8988T (cell line): ENCODE data around the gene ZNF367.

ENCODE experiments used
- DNase-seq: peaks from one replicate; pipeline ENCODE4 v3.0.0; 2011

ZNF367 gene

DNA sequence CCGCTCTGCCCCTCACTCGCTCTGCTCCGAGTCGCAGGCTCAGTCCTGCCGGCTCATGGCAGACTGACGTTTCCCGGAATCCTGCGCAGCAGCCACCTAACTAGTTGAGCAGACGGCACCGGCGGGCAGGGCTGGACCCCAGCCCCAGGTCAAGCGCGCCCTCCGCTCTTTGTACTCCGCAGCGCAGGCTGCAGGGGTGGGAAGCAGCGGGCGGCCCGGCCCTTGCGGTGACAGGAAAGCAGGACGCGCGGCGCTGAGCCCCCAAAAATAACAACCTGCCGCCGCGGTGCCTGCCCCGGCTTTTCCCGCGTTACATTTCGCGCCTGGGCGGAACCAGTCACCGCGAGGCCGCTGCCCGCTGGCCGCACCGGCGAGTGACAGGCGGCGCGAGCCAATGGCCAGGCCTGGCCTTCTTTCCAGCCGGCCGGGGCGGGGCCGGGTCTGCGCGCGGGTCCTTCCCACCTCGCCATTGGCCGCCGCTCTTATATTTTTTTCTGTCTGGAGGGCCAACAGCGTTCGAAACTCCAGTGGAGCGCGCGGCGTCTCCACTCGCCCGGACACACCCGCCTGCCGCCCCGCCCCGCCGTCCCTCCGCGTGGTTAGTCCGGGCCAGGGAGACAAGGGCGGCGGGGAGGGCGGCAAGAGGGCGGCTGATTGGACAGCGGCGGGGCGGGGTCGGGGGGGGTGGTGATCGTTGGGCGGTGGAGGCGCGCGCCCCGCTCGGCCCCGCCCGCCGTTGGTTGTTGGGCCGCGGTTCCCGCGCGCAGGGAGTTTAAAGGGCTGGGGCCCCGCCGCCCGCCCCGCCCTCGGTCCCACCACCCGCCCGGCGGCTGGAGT, at the start of gene ZNF367:
Gene ZNF367, minus strand, starts transcription at position 288 of the 837 bp plus-strand sequence. CDS start 338 bp downstream, outside the sequence.
- peak; percentile 83 for DNase-seq

DNA sequence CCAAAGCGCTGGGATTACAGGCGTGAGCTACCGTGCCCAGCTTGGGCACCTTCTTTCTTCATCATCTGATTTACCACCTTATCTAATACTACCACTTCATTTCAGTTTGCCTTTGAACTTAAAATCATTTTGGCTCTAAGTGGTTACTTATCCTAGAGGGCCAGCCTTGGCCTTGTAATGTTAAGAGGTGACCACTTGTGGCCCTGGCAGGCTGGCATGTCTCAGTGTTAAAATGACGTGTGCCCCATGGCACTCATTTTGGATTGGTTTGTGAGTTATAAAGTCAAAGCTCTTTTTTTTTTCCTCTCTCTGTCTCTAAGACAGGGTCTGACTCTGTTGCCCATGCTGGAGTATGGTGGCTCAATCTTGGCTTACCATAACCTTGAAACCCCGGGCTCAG, 49.6 kb upstream of the ZNF367 start:
- DNase-seq: no peak

DNA sequence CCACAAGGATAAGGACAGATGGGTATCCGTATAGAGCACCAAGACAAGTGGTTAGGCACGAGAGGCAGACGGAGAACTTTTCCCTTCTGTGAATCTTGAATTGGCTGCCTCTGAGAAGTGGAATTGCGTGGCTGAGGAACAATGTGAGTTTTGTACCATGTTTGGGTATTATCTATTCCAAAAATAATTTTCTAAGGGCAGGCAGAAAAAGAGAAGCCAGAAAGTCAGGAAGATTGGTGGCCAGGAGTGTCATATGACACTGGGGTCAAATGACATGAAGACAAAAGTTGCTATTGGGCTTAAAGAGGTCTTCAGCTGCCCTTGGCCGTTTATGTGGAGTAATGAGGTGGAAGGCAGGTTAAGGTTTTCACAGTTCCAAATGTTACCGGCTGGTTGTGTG, 46.3 kb upstream of the ZNF367 start:
- no peak for DNase-seq

DNA sequence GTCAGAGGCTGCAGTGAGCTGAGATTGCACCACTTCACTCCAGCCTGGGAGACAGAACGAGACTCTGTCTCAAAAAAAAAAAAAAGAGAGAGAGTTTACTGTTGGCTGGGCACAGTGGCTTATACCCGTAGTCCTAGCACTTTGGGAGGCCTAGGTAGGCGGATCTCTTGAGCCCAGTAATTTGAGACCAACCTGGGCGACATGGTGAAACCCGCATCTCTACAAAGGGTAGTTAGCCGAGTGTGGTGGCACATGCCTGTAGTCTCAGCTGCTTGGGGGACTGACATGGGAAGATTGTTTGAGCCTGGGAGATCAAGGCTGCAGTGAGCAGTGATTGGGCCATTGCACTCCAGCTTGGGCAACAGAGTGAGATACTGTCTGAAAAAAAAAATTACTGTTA, 44.4 kb upstream of the ZNF367 start:
- no peak for DNase-seq

DNA sequence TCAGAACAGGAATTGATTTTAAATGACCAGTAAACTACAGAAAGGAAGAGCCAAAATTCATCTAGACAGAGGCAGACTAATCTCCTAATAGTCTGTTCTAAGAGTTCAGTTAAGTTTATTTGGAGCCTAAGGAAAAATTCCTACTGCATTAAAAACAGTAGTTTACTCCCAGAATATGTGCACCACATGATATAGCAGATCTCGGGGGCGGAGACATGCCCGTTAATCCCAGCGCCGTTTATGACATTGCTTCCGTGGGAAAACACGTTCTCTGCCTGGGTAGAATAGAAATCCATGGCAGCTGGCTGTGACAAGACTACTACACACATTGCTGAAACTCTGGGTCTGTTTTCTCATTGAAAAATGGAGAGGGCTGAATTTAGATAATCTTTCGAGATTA, 43.2 kb upstream of the ZNF367 start:
- no peak for DNase-seq

DNA sequence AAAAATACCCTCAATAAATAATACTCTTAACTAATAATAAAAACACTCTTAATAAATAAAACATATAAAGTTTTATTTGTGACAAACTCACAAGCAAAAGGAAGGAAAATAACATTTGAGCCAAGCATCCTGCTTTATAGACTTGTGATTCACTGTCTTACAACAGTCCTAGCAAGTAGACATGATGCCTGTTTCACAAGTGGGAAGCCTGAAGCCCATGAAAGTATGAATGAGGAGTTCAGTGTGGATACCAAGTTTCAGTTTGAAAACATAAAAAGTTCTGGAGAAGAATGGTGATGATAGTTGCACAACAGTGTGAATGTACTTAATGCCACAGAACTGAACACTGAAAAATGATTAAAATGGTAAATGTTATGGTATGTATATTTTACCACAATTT, 42.7 kb upstream of the ZNF367 start:
- DNase-seq: no peak

DNA sequence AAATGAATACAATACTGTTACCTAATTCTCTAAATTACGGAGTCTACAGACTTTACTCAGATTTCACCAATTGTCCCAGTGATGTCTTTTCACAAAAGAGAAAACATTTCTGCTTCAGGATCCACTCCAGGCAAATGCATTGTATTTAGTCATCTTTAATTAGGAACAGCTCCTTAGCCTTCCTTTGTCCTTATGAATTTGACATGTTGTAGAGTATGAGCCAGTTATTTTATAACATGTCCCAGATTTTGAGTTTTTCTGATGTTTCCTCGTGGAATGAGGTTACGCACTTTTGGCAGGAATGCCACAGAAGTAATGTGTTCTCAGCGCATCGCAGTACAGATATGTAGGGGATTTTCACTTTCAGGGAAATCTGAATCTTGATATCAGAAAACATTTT, 42.3 kb upstream of the ZNF367 start:
- no peak for DNase-seq

DNA sequence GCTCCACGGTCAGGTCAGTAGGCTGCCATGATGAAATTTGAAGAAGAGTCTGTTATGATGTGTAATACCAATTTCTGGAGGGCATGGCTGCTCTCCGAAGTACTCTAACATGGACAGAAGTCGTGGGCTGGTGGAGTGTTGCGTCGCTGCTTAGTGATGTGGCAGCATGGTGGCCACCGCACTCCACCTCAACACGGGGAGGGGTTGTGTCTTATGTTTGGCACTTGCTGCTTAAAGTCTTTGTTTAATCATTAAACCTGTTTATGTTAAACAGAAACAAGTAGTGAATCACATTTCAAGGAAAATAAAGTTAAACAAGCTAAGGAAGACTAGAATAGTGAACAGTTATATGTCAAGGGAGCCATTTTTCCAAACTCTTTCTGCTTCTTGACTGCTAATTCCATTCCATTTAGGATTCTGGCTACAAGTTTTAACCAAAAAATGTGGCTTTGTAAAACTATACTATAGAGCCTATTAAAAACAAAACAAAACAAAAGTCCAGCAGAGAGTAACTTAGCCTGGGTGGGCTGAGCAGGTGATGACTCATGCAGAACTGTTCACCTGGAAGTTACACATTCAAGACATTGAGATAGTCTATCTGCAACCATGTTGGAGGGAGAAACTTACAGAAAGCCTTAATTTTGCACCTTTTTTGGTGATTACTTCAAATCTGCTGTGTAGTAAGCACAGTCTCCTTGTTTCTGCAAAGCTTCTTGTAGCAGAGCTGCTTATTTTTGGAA, 41.3 kb upstream of the ZNF367 start:
- DNase-seq: no peak

DNA sequence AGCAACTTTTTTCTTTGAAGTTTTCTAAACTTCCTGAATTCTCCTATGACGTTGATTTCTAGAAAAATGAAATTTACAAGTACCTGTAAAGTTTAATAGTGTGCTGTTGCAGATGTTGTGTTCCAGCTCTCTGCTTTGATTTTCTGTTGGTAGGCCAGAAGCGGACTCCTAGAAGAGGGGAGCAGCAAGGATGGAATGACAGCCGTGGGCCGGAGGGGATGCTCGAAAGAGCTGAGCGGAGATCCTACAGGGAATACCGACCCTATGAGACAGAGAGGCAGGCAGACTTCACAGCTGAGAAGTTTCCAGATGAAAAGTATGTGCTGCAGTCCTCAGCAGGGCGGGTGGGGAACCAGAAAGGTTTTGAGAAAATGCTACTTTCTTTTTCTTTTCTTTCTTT, 40.1 kb upstream of the ZNF367 start:
- no peak for DNase-seq

DNA sequence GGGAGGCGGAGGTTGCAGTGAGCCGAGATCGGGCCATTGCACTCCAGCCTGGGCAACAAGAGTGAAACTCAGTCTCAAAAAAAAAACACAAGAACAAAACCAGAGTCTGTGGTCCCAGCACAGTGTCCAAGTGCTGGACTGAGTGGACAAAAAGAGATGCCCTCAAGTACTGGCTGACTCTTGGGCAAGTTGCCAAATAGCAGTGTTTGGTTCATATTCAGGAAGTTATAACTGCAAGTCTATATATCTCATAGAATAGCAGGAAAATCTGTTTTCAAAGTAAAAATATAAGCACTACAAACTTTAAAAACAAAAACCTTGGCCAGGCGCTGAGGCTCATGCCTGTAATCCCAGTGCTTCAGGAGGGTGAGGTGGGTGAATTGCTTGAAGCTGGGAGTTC, 39.1 kb upstream of the ZNF367 start:
- no peak for DNase-seq

DNA sequence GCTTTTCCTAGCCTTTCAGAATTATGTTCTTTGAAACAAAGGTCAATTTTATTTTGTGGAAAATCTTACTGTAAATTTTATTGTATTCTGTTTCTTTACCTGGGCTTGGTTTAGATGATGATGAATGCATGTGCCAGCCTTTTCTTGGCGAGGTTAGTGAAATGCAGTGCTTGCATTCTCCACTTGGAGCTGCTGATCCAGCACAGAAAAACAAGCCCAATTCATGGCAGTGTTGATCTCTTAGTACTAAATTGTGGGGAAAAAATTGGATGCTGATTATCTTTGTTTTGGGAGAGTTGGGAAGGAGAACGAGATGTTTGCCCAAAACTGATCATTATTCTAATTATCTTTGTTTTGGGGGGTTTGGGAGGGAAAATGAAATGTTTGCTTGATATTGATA, 35.5 kb upstream of the ZNF367 start:
- DNase-seq: peak; percentile 49

DNA sequence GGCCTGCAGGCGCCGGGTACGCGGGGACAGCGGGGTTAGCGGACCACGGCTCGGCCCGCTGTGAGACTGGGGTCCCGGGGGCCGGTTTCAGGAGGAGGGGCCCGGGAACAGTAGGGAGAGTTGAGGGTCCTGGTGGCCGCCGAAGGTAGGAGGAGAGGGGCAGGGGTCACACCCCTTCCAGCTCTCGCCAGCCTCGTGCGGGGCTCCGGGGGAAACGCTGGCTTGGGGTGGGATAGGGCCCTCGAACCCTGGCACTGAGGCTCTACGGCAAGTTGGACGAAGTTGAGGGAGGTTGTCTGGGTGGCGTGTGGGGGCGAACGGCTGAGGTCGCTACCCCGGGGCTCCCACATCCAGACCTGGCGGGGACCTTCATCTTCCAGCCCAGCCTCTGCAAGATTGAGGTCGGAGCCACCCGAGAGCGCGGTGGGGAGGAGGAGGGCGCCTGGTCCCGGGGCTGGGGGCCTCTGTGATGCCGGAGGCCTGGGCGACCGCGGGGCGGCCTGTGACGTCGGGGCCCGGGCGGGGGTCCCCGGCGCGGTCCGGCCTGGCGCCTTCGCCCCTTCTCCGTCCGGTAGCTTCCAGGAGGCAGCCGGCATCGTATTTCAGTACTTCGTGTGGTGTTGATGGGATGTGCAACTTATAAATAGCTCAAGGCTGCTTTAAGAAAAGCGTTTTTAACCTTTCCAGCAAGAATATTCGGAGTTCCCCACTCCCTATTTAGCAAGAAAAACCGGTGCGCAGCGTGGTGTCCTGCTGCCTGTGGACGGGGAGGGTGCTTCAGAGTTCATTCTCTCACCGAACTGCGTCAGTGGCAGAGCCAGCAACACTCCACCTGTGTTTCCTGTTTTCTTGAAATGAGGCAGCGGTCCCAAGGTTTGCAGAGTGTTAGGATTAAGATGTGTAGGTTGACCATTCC, 32.7 kb upstream of the ZNF367 start:
- DNase-seq: peak; percentile 46

DNA sequence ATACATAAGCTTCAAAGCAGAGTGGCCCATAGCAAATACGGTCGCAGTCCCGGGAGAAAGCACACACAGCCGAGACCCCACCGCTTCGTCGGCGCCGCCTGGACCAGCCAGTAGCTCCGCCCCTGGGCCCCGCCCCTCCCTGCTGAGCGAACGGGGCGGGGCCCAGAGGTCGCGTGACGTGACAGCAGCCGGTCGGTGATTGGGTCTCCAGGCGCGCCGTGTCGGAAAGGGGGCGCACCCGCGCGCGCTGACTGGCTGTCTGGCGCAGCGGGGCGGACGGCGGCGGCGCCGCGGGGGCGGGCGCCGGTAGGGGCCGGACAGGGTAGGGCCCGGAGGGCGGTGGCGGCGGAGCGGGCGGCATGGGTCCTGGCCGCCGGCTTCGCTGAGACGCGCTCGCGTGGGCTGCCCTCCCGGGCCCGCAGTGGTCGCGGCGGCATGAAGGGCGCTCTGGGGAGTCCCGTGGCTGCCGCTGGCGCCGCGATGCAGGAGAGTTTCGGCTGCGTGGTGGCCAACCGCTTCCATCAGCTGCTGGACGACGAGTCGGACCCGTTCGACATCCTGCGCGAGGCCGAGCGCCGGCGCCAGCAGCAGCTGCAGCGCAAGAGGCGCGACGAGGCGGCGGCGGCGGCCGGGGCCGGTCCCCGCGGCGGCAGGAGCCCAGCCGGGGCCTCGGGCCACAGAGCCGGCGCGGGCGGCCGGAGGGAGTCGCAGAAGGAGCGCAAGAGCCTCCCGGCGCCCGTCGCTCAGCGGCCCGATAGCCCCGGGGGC, 31.9 kb upstream of the ZNF367 start, which contains the start of gene HABP4:
Gene HABP4, plus strand, starts transcription at position 325 of the 768 bp plus-strand sequence. Its CDS starts 111 bp downstream, at position 436.
- DNase-seq: peak; percentile 95

DNA sequence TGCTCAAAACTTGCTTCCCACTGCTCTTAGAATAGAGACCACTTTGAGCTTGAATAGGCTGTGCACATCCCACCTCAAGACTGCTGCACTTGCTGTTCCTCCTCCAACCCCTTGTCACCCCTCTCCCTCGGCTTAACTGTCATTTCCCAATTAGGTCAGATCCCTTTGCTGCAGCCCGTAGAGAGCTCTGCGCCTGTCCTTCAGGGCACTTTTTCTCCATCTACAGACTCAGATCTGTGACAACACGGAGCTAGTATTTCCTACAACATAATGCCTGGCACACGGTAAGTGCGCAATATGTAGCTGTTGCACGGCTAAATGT, 31.3 kb upstream of the ZNF367 start:
- DNase-seq: no peak

DNA sequence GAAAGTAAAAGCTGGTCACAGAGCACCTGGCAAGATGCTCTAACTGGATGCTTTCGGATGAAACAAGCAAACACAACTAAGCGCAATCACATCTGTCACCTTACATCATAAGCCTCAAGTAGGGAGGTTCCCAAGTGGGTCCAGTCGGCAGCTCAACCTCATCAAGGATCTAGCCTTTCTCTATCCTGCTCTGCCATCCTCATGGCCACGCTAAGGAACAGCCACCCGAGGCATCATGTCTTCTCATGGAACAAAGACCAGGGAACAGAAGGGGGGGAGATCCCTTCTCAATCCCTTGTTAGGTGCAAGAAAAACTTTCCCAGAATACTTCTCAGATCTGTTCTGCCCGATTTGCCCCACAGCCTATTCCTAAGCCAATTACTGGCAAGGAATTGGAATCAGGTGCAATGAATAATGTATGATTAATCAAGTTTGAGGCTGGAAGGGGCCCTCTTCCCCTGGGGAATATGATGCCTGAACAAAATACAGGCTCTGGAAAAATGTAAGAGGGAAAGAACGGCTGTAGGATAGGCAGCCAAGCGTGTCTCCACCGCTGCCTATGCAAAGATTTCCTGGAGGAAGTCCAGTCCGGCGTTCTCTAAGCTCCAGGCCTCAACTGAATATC, 30.5 kb upstream of the ZNF367 start:
- DNase-seq: no peak

DNA sequence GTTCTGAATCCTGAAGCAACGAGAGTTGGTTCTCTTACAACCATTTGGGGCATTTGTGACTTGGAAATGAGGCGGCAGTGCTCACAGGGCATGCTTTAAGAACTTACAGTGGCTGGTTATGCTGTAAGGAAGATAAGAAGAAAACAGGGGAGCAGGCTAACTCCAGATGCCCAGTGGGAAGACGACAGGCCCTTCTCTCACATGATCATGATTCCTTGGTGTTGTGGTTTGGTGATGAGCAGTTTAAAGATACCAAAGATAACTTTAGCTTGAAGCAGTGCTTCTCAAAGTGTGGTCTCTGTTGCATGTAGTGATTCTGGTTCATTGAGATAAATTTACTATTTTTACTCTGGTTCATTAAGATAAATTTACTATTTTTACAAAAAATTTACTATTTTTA, 29.2 kb upstream of the ZNF367 start:
- no peak for DNase-seq

DNA sequence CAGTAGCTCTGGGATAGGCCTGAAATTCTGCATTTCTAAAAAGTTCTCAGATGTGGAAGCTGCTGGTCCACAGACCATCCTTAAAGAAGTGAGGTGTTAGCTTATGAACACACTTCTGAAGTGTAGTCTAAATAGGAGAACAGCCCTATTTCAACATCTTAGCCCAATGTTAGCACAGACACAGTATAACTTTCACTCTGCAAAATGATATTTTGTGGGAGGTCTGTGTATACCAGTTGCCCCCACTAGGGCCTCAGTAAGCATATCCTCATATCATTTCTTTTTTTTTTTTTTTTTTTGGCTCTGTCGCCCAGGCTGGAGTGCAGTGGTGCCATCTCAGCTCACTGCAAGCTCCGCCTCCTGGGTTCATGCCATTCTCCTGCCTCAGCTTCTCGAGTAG, 24.3 kb upstream of the ZNF367 start:
- DNase-seq: no peak

DNA sequence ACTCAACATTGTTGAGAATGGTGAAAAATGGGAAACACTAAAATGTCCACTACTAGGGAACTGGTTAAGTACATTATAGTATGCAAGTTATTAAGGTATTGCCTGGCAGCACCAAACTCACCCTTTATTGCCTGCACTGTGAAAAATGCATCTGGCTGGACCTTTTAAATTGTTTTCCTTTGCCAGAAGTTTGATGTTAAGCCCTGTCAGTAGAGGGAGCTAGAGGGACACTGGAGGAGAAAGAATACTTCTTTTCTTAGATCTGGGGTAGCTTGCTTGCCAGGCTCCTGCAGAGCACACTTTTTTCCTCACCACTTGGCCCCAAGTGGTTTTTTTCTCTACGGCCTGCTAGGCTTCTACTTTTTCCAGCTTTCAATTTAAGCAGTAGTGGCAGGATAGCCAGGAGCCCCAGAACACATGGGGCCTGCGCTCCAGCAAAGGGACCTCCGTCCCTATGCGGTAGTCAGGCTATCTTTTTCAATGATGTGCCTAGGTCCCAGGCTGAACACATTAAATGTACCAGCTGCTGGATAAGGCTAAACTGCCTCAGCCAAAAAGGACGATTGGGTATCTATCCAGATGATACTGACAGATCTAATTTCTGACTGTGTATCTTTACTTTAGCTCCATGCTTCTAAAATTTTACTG, 23.8 kb upstream of the ZNF367 start:
- DNase-seq: no peak

DNA sequence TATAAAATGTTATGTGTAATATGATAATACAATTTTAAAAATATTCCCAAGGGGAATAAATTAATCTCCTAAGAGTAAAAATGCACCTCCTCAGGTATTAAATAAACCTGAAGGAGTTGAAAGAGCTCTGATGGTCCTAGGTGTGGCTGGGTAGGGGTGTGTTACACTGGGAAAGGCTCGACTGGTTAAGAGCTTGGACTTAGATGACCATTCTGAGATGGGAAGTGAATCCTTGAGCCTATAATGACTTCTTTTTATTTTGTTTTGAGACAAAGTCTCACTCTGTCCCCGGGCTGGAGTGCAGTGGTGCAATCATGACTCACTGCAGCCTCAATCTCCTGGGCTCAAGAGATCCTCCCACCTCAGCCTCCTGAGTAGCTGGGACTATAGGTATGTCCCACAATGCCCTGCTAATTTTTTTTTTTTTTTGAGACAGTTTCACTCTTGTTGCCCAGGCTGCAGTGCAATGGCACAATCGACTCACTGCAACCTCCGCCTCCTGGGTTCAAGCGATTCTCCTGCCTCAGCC, 22.6 kb upstream of the ZNF367 start:
- no peak for DNase-seq

DNA sequence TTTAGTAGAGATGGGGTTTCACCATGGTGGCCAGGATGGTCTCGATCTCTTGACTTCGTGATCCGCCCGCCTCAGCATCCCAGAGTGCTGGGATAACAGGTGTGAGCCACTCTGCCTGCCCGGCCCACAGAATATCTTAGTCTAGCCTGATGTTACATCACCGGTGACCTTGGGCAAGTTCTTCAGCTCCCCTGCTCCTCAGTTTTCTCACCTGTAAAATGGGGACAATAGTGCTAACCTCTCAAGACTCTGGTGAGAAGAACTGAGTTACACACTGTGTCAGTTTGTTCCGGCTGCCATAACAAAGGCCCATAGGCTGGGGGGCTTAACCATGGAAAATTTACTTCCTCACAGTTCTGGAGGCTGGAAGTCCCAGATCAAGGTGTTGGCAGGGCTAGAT, 19.3 kb upstream of the ZNF367 start:
- DNase-seq: no peak

DNA sequence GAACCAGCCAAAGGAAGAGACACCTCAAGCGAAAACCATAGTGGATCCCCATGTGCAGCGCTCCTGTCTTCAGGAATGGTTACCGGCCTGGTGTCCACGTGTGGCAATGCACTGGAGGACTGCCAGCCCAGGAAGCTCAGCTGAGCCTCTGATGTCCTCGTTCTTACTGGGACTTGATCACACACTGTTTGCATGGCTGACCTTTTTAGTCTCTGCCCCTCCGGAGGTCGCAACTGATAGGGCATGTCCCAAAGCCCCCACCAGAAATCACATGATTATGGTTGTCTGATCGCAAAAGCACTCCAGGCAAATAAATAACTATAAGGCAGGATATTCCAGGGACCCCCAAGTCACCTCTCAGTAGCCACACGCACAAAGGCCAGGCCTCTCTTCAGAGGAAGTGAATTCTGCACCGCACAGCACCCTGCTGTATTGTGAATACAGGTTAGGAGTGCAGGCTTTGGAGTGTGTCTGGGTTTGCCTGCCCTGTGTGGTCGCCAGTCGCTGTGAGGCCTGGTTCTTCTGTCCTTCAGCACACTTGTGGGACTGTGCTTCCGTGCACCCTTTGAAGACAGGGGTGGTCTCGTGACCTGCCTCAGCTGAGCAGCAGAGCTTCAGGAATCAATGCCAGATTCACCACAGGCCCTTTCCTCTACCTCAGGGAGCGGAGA, 18.4 kb upstream of the ZNF367 start:
- no peak for DNase-seq
